Endothelial cell of umbilical vein (primary cell): ENCODE measurements around the gene TEX29.

ENCODE experiments used
- EZH2 ChIP-seq: IDR thresholded peaks from 2 replicates; pipeline ENCODE4 v1.6.1; 2012; ENCODE audit warnings: borderline replicate concordance, low read depth, mild to moderate bottlenecking, moderate library complexity, low read length, inconsistent platforms; ENCODE audit not compliant: severe bottlenecking
- GATA2 ChIP-seq: IDR thresholded peaks from 2 replicates; pipeline ENCODE4 v1.7.0; 2011; ENCODE audit warnings: low read depth, mild to moderate bottlenecking, moderate library complexity, mixed read lengths, low read length; ENCODE audit not compliant: insufficient read length, insufficient read depth
- JUN ChIP-seq: IDR thresholded peaks from 2 replicates; pipeline ENCODE4 v1.6.1; 2011; ENCODE audit warnings: borderline replicate concordance, low read depth; ENCODE audit not compliant: insufficient read length, insufficient read depth
- MYC ChIP-seq: IDR thresholded peaks from one replicate; pipeline ENCODE4 v1.6.1; 2011; ENCODE audit warnings: mild to moderate bottlenecking, low read depth, low read length
- POLR2A ChIP-seq: IDR thresholded peaks from 2 replicates; pipeline ENCODE4 v1.6.1; 2012; ENCODE audit warnings: low read depth, mild to moderate bottlenecking, control low read depth, low read length
- POLR2AphosphoS5 ChIP-seq: IDR thresholded peaks from 2 replicates; pipeline ENCODE4 v1.6.1; 2012; ENCODE audit warnings: low read depth, mild to moderate bottlenecking, control low read depth, low read length, moderate library complexity; ENCODE audit not compliant: insufficient read depth
- TF ChIP-seq, protein P1 (sequence below), 2 donors: IDR thresholded peaks; 1 replicate in 1 of 2; 2 replicates in 1 of 2; pipeline ENCODE4 v1.5.1; 2011; ENCODE audit warnings: low read length in 2 of 2, mild to moderate bottlenecking in 2 of 2, moderate library complexity in 2 of 2, control low read depth in 1 of 2, inconsistent platforms in 1 of 2, low read depth in 1 of 2; ENCODE audit not compliant: insufficient read depth in 1 of 2; ENCODE audit errors: extremely low read depth in 1 of 2
- TF ChIP-seq, protein P2 (sequence below): IDR thresholded peaks from 2 replicates; pipeline ENCODE4 v1.6.1; 2011; ENCODE audit not compliant: insufficient read depth, insufficient read length

DNA sequence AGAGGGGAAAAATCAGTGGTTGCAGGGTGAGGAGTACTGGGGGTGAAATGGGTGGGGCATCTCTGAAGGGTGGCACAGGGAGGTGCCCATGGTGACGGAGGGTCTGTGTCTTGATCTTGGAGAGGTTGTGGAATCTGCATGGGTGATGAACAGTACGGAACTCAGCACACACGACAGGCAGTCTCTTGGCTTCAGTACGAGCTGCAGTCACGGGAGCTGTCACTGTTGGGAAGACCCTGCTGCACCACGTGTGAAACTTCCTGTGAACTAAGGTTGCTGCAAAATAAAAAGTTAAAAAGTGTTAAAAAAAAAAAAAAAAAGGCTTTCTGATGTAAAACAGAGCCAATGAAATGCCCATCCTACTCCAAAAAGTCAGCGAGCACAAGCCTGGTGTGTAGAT is 34.3 kb downstream of the TEX29 start:
- TF ChIP-seq POLR2AphosphoS5 (no peak), POLR2A (no peak), EZH2 (no peak), MYC (no peak), JUN (no peak), GATA2 (no peak)
- TF ChIP-seq, protein P1, sequence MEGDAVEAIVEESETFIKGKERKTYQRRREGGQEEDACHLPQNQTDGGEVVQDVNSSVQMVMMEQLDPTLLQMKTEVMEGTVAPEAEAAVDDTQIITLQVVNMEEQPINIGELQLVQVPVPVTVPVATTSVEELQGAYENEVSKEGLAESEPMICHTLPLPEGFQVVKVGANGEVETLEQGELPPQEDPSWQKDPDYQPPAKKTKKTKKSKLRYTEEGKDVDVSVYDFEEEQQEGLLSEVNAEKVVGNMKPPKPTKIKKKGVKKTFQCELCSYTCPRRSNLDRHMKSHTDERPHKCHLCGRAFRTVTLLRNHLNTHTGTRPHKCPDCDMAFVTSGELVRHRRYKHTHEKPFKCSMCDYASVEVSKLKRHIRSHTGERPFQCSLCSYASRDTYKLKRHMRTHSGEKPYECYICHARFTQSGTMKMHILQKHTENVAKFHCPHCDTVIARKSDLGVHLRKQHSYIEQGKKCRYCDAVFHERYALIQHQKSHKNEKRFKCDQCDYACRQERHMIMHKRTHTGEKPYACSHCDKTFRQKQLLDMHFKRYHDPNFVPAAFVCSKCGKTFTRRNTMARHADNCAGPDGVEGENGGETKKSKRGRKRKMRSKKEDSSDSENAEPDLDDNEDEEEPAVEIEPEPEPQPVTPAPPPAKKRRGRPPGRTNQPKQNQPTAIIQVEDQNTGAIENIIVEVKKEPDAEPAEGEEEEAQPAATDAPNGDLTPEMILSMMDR (IDR thresholded peaks at IDR 0.05; ENCODE audit: extremely low read depth in 1 of 2, insufficient read depth in 1 of 2, low read depth in 1 of 2, low read length in 2 of 2), result no peak
- TF ChIP-seq, protein P2, sequence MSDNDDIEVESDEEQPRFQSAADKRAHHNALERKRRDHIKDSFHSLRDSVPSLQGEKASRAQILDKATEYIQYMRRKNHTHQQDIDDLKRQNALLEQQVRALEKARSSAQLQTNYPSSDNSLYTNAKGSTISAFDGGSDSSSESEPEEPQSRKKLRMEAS, result no peak
